ENCODE measurements around the gene SLC35F3. TPM values are rescaled to one million over a fixed set of nuclear protein-coding genes. Genes with fewer than 3 reads are reported as not detected.

Gene SLC35F3
- total RNA-seq, 1 experiment from 2014 or later = 22.7 TPM

DNA sequence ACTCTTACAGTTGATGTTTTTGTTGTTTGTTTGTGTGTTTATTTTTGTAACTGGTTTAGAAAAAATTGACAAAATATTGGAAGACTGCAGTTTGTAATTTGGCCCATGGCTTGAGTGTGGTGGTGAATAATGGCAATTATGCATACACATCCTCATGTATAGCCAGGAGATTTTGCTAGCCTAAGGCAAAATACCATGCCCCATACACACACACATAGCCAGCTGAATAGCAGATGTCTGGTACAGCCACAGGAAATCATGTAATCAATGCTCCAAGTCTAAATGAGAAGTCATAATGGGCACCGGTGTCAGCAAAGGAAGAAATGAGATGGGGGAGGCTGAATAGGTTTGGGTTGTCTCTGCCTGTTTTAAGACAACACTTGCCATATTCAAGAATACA lies 333.6 kb downstream of the SLC35F3 start:
- no peaks in the 10 kb centered on the region for H3K36me3 ChIP-seq (ENCODE audit: insufficient read depth, low read length, poor library complexity, severe bottlenecking)
- no peaks in the 10 kb centered on the region for H3K4me1 ChIP-seq (ENCODE audit: insufficient read depth, low read length, poor library complexity, severe bottlenecking)
- no TSS peak for BruUV-seq (replicated peaks)
- H3K27me3 ChIP-seq (replicated peaks; ENCODE audit: insufficient read depth, low read depth, low read length, poor library complexity) = no peaks in the 10 kb centered on the region
- CTCF ChIA-PET = no interaction called here
- intact Hi-C loops (cut with micrococcal nuclease; ENCODE audit: unreplicated experiment) = no loop called here
- TF ChIP-seq EZH2 (IDR thresholded peaks at IDR 0.05; ENCODE audit: borderline replicate concordance, low read depth, low read length, poor library complexity, severe bottlenecking) = no peak
- TF ChIP-seq, protein P1, sequence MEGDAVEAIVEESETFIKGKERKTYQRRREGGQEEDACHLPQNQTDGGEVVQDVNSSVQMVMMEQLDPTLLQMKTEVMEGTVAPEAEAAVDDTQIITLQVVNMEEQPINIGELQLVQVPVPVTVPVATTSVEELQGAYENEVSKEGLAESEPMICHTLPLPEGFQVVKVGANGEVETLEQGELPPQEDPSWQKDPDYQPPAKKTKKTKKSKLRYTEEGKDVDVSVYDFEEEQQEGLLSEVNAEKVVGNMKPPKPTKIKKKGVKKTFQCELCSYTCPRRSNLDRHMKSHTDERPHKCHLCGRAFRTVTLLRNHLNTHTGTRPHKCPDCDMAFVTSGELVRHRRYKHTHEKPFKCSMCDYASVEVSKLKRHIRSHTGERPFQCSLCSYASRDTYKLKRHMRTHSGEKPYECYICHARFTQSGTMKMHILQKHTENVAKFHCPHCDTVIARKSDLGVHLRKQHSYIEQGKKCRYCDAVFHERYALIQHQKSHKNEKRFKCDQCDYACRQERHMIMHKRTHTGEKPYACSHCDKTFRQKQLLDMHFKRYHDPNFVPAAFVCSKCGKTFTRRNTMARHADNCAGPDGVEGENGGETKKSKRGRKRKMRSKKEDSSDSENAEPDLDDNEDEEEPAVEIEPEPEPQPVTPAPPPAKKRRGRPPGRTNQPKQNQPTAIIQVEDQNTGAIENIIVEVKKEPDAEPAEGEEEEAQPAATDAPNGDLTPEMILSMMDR (conservative IDR thresholded peaks at IDR 0.05; ENCODE audit: low read depth, low read length) = no peak
- H3K27ac ChIP-seq (ENCODE audit: low read depth, low read length, poor library complexity, severe bottlenecking) = no peak overlapping the region
- H3K9me3 ChIP-seq (ENCODE audit: low read depth, low read length, poor library complexity, severe bottlenecking) = no peaks in the 10 kb centered on the region
- POLR2A ChIA-PET (ENCODE audit: low non-redundant PET) = no interaction called here
- no peak for DNase-seq (ENCODE audit: low spot score)
- no peak overlapping the region for H3K4me3 ChIP-seq (ENCODE audit: low read depth, low read length, poor library complexity, severe bottlenecking)

DNA sequence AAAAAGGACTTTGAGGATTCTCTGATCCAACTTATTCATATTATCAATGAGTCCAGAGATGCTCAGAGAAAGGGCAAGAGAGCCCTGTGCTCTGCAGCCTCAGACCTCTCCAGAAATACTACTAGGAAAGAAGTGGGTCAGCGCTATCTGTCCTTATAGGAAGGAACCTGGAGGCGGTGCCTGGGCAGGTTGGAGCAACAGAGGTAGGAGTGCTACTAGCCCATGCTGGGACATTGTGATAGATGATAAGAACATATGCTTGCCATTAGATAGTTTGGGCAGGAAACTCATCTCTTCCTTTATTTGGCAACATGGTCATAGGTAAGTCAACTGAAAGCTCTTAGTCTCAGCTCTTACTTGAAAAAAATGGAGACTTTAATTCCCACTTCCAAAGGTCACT lies 335.0 kb downstream of the SLC35F3 start:
- no TSS peak for BruUV-seq (replicated peaks)
- POLR2A ChIA-PET (ENCODE audit: low non-redundant PET) = interaction anchor here (0.6 kb wide), 1 partner anchor 43 kb away, joined by 4 read pairs; no protein-coding TSS in a partner anchor
- no peak for TF ChIP-seq EZH2 (IDR thresholded peaks at IDR 0.05; ENCODE audit: borderline replicate concordance, low read depth, low read length, poor library complexity, severe bottlenecking)
- TF ChIP-seq, protein P1 (conservative IDR thresholded peaks at IDR 0.05; ENCODE audit: low read depth, low read length) = no peak

DNA sequence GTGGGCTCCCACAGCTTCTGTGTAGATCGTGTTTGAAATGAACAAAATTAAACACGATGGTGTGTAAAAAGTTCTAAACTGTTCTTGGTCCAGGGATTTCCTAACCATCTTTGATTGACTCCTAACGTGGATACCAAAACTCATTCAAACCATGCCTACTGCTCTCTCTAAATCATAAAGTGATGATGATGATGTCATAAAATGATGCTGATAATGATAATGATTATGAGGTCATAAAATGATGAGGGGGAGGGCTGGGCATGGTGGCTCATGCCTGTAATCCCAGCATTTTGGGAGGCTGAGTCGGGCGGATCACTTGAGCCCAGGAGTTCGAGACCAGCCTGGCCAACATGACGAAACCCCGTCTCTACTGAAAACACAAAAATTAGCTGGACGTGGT lies 335.5 kb downstream of the SLC35F3 start:
- CTCF ChIA-PET = no interaction called here
- no peaks in the 10 kb centered on the region for H3K9me3 ChIP-seq (ENCODE audit: low read depth, low read length, poor library complexity, severe bottlenecking)
- TF ChIP-seq, protein P1 (conservative IDR thresholded peaks at IDR 0.05; ENCODE audit: low read depth, low read length) = no peak
- no peak for TF ChIP-seq EZH2 (IDR thresholded peaks at IDR 0.05; ENCODE audit: borderline replicate concordance, low read depth, low read length, poor library complexity, severe bottlenecking)
- no peak overlapping the region for H3K4me3 ChIP-seq (ENCODE audit: low read depth, low read length, poor library complexity, severe bottlenecking)
- no peak for DNase-seq (ENCODE audit: low spot score)
- no peak overlapping the region for H3K27ac ChIP-seq (ENCODE audit: low read depth, low read length, poor library complexity, severe bottlenecking)
- H3K4me1 ChIP-seq (ENCODE audit: insufficient read depth, low read length, poor library complexity, severe bottlenecking) = peaks cover 5% of the 10 kb centered on the region
- intact Hi-C loops (cut with micrococcal nuclease; ENCODE audit: unreplicated experiment) = no loop called here
- no peaks in the 10 kb centered on the region for H3K27me3 ChIP-seq (replicated peaks; ENCODE audit: insufficient read depth, low read depth, low read length, poor library complexity)
- POLR2A ChIA-PET (ENCODE audit: low non-redundant PET) = interaction anchor here (0.6 kb wide), 1 partner anchor 42 kb away, joined by 4 read pairs; no protein-coding TSS in a partner anchor
- no TSS peak for BruUV-seq (replicated peaks)
- H3K36me3 ChIP-seq (ENCODE audit: insufficient read depth, low read length, poor library complexity, severe bottlenecking) = no peaks in the 10 kb centered on the region

More for the DNA sequence above, 335.0 kb downstream of the SLC35F3 start:
- CTCF ChIA-PET = no interaction called here
- DNase-seq (ENCODE audit: low spot score) = no peak
- Histone ChIP-seq H3K9me3 (ENCODE audit: low read depth, low read length, poor library complexity, severe bottlenecking) (no peaks in the 10 kb centered on the region), H3K4me1 (ENCODE audit: insufficient read depth, low read length, poor library complexity, severe bottlenecking) (peaks cover 4% of the 10 kb centered on the region), H3K36me3 (ENCODE audit: insufficient read depth, low read length, poor library complexity, severe bottlenecking) (no peaks in the 10 kb centered on the region), H3K27me3 (replicated peaks; ENCODE audit: insufficient read depth, low read depth, low read length, poor library complexity) (no peaks in the 10 kb centered on the region), H3K27ac (ENCODE audit: low read depth, low read length, poor library complexity, severe bottlenecking) (no peak overlapping the region), H3K4me3 (ENCODE audit: low read depth, low read length, poor library complexity, severe bottlenecking) (no peak overlapping the region)
- intact Hi-C loops (cut with micrococcal nuclease; ENCODE audit: unreplicated experiment) = no loop called here
